Endodermal cell (in vitro differentiated cells): ENCODE measurements around the gene TRPC1. TPM values are rescaled to one million over a fixed set of nuclear protein-coding genes. Genes with fewer than 3 reads are reported as not detected.

Source experiments
- DNase-seq: peaks from one replicate; pipeline ENCODE4 v3.0.0-alpha.2; 2017
- H3K27ac ChIP-seq: 2 replicates; pipeline ENCODE4 v1.5.1; 2013; ENCODE audit warnings: mild to moderate bottlenecking, low read depth, low read length, moderate library complexity
- H3K27me3 ChIP-seq: 2 replicates; pipeline ENCODE4 v1.6.1; 2013; ENCODE audit warnings: mild to moderate bottlenecking, low read length, moderate library complexity; ENCODE audit not compliant: insufficient read depth, control insufficient read depth, poor library complexity, severe bottlenecking
- H3K36me3 ChIP-seq: 2 replicates; pipeline ENCODE4 v1.7.0; 2013; ENCODE audit warnings: mild to moderate bottlenecking, low read length, moderate library complexity; ENCODE audit not compliant: control insufficient read depth, insufficient read depth
- H3K4me1 ChIP-seq: one replicate; pipeline ENCODE4 v1.7.0; 2013; ENCODE audit warnings: low read length; ENCODE audit not compliant: control insufficient read depth, insufficient read depth
- H3K4me3 ChIP-seq: 2 replicates; pipeline ENCODE4 v1.5.1; 2013; ENCODE audit warnings: mild to moderate bottlenecking, low read length, moderate library complexity
- H3K9ac ChIP-seq: 2 replicates; pipeline ENCODE4 v1.6.1; 2013; ENCODE audit warnings: mild to moderate bottlenecking, low read length, moderate library complexity; ENCODE audit not compliant: poor library complexity, severe bottlenecking; ENCODE audit errors: extremely low read depth
- H3K9me3 ChIP-seq: 2 replicates; pipeline ENCODE4 v1.6.1; 2013; ENCODE audit warnings: mild to moderate bottlenecking, low read length, moderate library complexity; ENCODE audit not compliant: control insufficient read depth
- H3K27ac Mint-ChIP-seq: 2 replicates; pipeline ENCODE4 v1.8.0; 2020; ENCODE audit warnings: mixed read lengths
- H3K27me3 Mint-ChIP-seq: 2 replicates; pipeline ENCODE4 v1.8.0; 2021; ENCODE audit warnings: mild to moderate bottlenecking, mixed read lengths; ENCODE audit not compliant: insufficient read depth
- H3K36me3 Mint-ChIP-seq: 2 replicates; pipeline ENCODE4 v1.8.0; 2020; ENCODE audit warnings: low read depth, mixed read lengths
- H3K4me1 Mint-ChIP-seq: 2 replicates; pipeline ENCODE4 v1.8.0; 2020; ENCODE audit warnings: mixed read lengths
- H3K4me3 Mint-ChIP-seq: 2 replicates; pipeline ENCODE4 v1.8.0; 2020; ENCODE audit warnings: mild to moderate bottlenecking, moderate library complexity, mixed read lengths
- H3K9me3 Mint-ChIP-seq: 2 replicates; pipeline ENCODE4 v1.8.0; 2020; ENCODE audit warnings: mild to moderate bottlenecking, mixed read lengths
- CTCF ChIP-seq: fragments of 200-600 bp; sonication (generic); conservative IDR thresholded peaks from 2 replicates; pipeline ENCODE4 v1.5.0; 2021; ENCODE audit warnings: antibody characterized with exemption, mild to moderate bottlenecking
- WGBS, 2 experiments: methylation state at CpG; one replicate each; pipeline versions ENCODE4 v1.1.5 to v1.1.7; 2013; ENCODE audit warnings: missing lambda C conversion rate in 2 of 2, mixed read lengths in 1 of 2; ENCODE audit not compliant: insufficient coverage in 1 of 2, insufficient read length in 1 of 2; 5-methylcytosine and 5-hydroxymethylcytosine counted together
- total RNA-seq, 2 donors: library from RNA; stranded (reverse); fragmentation: NEBNext Ultra II Directional in 1 of 2; extraction: Animal tissue kit (Norgen Biotek cat#: 25700) in 1 of 2; gene quantifications; 2 replicates in 1 of 2; 3 replicates in 1 of 2; pipeline ENCODE4 v1.2.1, GENCODE V29; 2021

TRPC1 gene
- total RNA-seq, 2 donors from 2014 or later, result 18.2 to 18.9 TPM

DNA sequence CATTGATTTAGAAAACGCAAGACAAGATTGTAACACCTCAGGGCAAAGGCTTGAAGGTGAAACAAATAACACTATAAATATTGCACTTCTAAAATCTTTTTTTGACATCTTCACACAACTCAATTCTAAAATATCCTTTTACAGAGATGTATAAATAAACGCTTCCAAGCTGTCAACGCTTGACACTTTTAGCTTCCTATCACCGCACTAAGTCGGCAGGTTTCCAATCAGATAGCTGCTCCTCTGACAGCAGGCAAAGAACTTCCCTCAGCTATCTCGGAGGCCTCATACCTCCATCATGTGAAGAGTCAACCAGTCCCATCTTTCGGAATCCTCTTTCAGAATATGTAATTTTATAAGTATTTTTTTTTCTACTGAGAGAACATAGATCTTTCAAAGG, 94.1 kb downstream of the TRPC1 start:
- TF ChIP-seq CTCF, result no peak
- no peaks in the 10 kb centered on the region for H3K9me3 ChIP-seq
- Mint-ChIP-seq H3K27me3 (no peaks in the 10 kb centered on the region), H3K4me1 (no peaks in the 10 kb centered on the region), H3K9me3 (no peaks in the 10 kb centered on the region), H3K27ac (no peak overlapping the region), H3K4me3 (no peak overlapping the region), H3K36me3 (peaks cover 17% of the 10 kb centered on the region)
- H3K4me1 ChIP-seq, result no peaks in the 10 kb centered on the region
- DNase-seq, result no peak
- 95 to 100% methylated on average over 5 to 7 of the region's 7 CpGs for WGBS, 2 experiments
- no peak overlapping the region for H3K4me3 ChIP-seq
- H3K36me3 ChIP-seq, result peaks cover 7% of the 10 kb centered on the region
- H3K27me3 ChIP-seq, result no peaks in the 10 kb centered on the region
- H3K9ac ChIP-seq, result no peak overlapping the region
- no peak overlapping the region for H3K27ac ChIP-seq

DNA sequence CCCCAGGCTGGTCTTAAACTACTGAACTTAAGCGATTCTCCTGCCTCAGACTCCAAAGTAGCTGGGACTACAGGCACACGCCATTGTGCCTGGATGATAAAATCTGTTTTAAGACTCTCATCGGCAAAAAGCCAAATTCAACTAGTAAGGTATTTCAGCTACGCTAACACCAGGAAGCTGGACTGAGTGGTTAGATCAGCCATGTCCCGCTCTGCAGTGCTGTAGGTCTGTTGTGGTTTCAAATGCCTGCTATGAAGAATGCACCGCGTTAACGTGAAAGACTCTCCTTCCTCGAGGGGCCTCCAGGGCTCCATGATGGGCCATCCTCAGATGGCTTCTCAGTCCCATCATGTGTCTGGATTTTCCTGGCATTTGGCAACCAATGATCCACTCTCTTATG, 94.8 kb downstream of the TRPC1 start:
- Histone ChIP-seq H3K27ac (no peak overlapping the region), H3K9me3 (no peaks in the 10 kb centered on the region), H3K9ac (no peak overlapping the region), H3K27me3 (no peaks in the 10 kb centered on the region), H3K4me3 (no peak overlapping the region), H3K4me1 (no peaks in the 10 kb centered on the region), H3K36me3 (peaks cover 7% of the 10 kb centered on the region)
- Mint-ChIP-seq H3K4me1 (no peaks in the 10 kb centered on the region), H3K27me3 (no peaks in the 10 kb centered on the region), H3K9me3 (no peaks in the 10 kb centered on the region), H3K36me3 (peaks cover 17% of the 10 kb centered on the region), H3K27ac (no peak overlapping the region), H3K4me3 (no peak overlapping the region)
- DNase-seq, result no peak
- TF ChIP-seq CTCF, result no peak
- WGBS, 2 experiments, result 91 to 93% methylated on average over 9 of the region's 9 CpGs

DNA sequence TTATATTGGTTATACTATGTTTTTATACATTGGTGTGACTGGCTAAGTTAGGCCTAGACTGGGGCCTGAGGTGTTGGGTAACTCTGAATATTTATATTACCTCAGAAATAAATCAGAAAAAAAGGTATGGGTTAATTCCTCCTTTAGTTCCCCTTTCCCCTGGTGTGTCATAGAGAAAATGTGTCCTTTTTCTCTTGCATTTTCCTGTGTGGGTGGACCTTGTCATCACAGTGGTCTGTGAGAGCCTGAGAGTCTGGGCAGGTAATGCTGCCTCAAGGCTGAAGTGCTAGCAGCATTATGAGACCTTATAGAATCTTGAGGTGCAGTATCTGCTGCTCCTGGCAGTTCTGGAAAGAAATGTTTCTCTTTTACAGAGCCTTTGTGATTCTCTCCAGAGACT, 95.3 kb downstream of the TRPC1 start:
- Mint-ChIP-seq H3K9me3 (no peaks in the 10 kb centered on the region), H3K4me1 (no peaks in the 10 kb centered on the region), H3K27me3 (no peaks in the 10 kb centered on the region), H3K27ac (no peak overlapping the region), H3K4me3 (no peak overlapping the region), H3K36me3 (peaks cover 17% of the 10 kb centered on the region)
- Histone ChIP-seq H3K4me1 (no peaks in the 10 kb centered on the region), H3K9me3 (no peaks in the 10 kb centered on the region), H3K9ac (no peak overlapping the region), H3K27me3 (no peaks in the 10 kb centered on the region), H3K27ac (no peak overlapping the region), H3K36me3 (peaks cover 7% of the 10 kb centered on the region), H3K4me3 (no peak overlapping the region)
- TF ChIP-seq CTCF, result no peak
- no peak for DNase-seq
